Smooth muscle cell (in vitro differentiated cells): ENCODE measurements around the gene CDKN2B. TPM values are rescaled to one million over a fixed set of nuclear protein-coding genes. Genes with fewer than 3 reads are reported as not detected.

Experiments
- DNase-seq: peaks from one replicate; lab custom pipeline; 2025; ENCODE audit not compliant: unreplicated experiment; lab: John Stamatoyannopoulos, UW
- H2AFZ ChIP-seq: fragments of 200-600 bp; sonication (generic); 2 replicates; pipeline ENCODE4 v1.6.0; 2016; ENCODE audit warnings: antibody characterized with exemption, low read depth, mild to moderate bottlenecking
- H3F3A ChIP-seq: fragments of 200-600 bp; sonication (generic); 2 replicates; pipeline ENCODE4 v1.6.0; 2017; ENCODE audit warnings: antibody characterized with exemption, low read depth
- H3K27ac ChIP-seq: fragments of 200-600 bp; sonication (generic); 2 replicates; pipeline ENCODE4 v1.5.1; 2016; ENCODE audit warnings: low read depth, mild to moderate bottlenecking
- H3K27me3 ChIP-seq: fragments of 200-600 bp; sonication (generic); 2 replicates; pipeline ENCODE4 v1.6.1; 2016; ENCODE audit warnings: low read depth, mild to moderate bottlenecking
- H3K36me3 ChIP-seq: fragments of 200-600 bp; sonication (generic); 2 replicates; pipeline ENCODE4 v1.5.1; 2016; ENCODE audit warnings: low read depth
- H3K4me1 ChIP-seq: fragments of 200-600 bp; sonication (generic); 2 replicates; pipeline ENCODE4 v1.5.1; 2016; ENCODE audit warnings: low read depth
- H3K4me2 ChIP-seq: fragments of 200-600 bp; sonication (generic); 2 replicates; pipeline ENCODE4 v1.6.0; 2016; ENCODE audit warnings: mild to moderate bottlenecking
- H3K4me3 ChIP-seq: fragments of 200-600 bp; sonication (generic); 2 replicates; pipeline ENCODE4 v1.5.1; 2016; ENCODE audit warnings: mild to moderate bottlenecking
- H3K79me2 ChIP-seq: fragments of 200-600 bp; sonication (generic); 2 replicates; pipeline ENCODE4 v1.6.0; 2016; ENCODE audit warnings: low read depth, mild to moderate bottlenecking
- H3K9ac ChIP-seq: fragments of 200-600 bp; sonication (generic); 2 replicates; pipeline ENCODE4 v1.6.0; 2016; ENCODE audit warnings: low read depth
- H3K9me3 ChIP-seq: fragments of 200-600 bp; sonication (generic); replicated peaks from 2 replicates; pipeline ENCODE4 v1.5.1; 2016; ENCODE audit warnings: low read depth
- H4K20me1 ChIP-seq: fragments of 200-600 bp; sonication (generic); 2 replicates; pipeline ENCODE4 v1.6.0; 2016; ENCODE audit warnings: low read depth
- CTCF ChIP-seq: fragments of 200-600 bp; sonication (generic); IDR thresholded peaks from 2 replicates; pipeline ENCODE4 v1.5.1; 2017; ENCODE audit warnings: borderline replicate concordance, mild to moderate bottlenecking, antibody characterized with exemption; ENCODE audit not compliant: insufficient read depth, poor library complexity, severe bottlenecking
- WGBS: methylation state at CpG from one replicate; pipeline ENCODE4 v1.1.7; 2016; ENCODE audit warnings: low lambda C conversion rate; 5-methylcytosine and 5-hydroxymethylcytosine counted together
- polyA plus RNA-seq: library from polyadenylated mRNA; unstranded; fragments of >200 nt; fragmentation: Nextera tagmentation; extraction: Ambion mirVana; gene quantifications from 2 replicates; pipeline ENCODE4 v1.2.1, GENCODE V29; 2016
- total RNA-seq: library from RNA; depleted of rRNA; stranded (reverse); fragments of >200 nt; gene quantifications from 2 replicates; pipeline ENCODE4 v1.2.3, GENCODE V29; 2014

Gene CDKN2B
- total and polyA plus RNA-seq, 2 experiments from 2014 or later: 116 to 184 TPM

DNA sequence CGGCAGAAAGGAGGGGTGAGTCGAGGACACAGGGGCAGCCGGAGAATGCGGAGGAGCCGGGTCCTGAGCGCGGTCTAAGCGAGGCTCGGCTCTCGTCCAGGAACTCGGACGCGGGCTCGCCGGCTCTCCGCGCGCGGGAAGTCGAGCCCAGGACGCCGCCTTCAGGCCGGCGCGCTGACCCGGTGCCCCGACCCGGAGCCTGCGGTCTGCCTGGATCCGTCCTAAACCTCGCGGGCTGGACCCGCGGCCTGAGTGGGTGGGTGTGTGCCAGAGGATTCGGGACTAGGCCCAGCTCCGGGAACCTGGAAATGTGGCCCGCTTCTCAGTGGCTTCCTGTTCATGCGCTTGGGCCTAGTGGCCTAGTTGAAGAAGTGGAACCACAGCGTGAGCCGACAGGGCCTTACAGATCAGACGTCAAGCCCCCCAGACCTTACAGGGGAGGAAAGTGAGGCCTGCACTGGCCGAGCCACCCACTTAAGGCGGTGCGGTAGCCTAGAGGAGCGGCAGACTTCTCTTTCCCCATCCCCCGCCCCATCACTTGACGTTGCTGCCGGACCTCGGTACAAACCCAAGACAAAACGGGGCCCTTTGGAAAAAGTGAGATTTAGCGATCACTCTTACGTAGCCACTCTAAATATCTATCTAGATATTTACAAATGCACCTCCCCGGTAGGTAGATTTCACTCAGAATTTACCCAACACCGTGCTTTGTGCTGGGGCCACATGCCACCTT, 13.3 kb downstream of the CDKN2B start:
- Histone ChIP-seq H3K4me3 (peak overlapping the region; percentile 84), H4K20me1 (no peaks in the 10 kb centered on the region), H2AFZ (peak overlapping the region; percentile 89), H3K4me1 (peaks cover 16% of the 10 kb centered on the region), H3K79me2 (peaks cover 32% of the 10 kb centered on the region), H3K9me3 (no peaks in the 10 kb centered on the region), H3K27ac (peak overlapping the region; percentile 90), H3F3A (peaks cover 8% of the 10 kb centered on the region), H3K9ac (peak overlapping the region; percentile 89), H3K36me3 (no peaks in the 10 kb centered on the region), H3K27me3 (peaks cover 10% of the 10 kb centered on the region), H3K4me2 (peak overlapping the region; percentile 83)
- 8% methylated on average over 52 of the region's 54 CpGs for WGBS
- no peak for DNase-seq
- no peak for TF ChIP-seq CTCF

GRCh38 chr9:21995006-21995665, 14.0 kb downstream of the CDKN2B start:
- DNase-seq: no peak
- Histone ChIP-seq H3K27me3 (peaks cover 17% of the 10 kb centered on the region), H3K4me2 (peak overlapping the region; percentile 83), H3K9ac (peak overlapping the region; percentile 89), H3K36me3 (no peaks in the 10 kb centered on the region), H3F3A (peaks cover 8% of the 10 kb centered on the region), H2AFZ (peak overlapping the region; percentile 89), H4K20me1 (no peaks in the 10 kb centered on the region), H3K27ac (peak overlapping the region; percentile 90), H3K4me1 (peaks cover 16% of the 10 kb centered on the region), H3K79me2 (peaks cover 34% of the 10 kb centered on the region), H3K4me3 (peak overlapping the region; percentile 84), H3K9me3 (no peaks in the 10 kb centered on the region)
- no peak for TF ChIP-seq CTCF
- under 1% methylated on average over 36 of the region's 56 CpGs for WGBS

- Histone ChIP-seq H3K36me3 (no peaks in the 10 kb centered on the region), H3K4me1 (peaks cover 16% of the 10 kb centered on the region), H3K27me3 (peaks cover 22% of the 10 kb centered on the region), H3K27ac (peak within 1 kb of the TSS; percentile 90), H4K20me1 (no peaks in the 10 kb centered on the region), H3K79me2 (peaks cover 34% of the 10 kb centered on the region), H3K9ac (peak within 1 kb of the TSS; percentile 89), H3K4me3 (peak within 1 kb of the TSS; percentile 84), H3K9me3 (no peaks in the 10 kb centered on the region), H2AFZ (peak within 1 kb of the TSS; percentile 89), H3F3A (peaks cover 8% of the 10 kb centered on the region), H3K4me2 (peak within 1 kb of the TSS; percentile 83)
- DNase-seq: no peak
- peak; percentile 4 for TF ChIP-seq CTCF
- WGBS: under 1% methylated on average over 23 of the region's 43 CpGs
Measured at GRCh38 chr9:21994556-21995005, 14.5 kb downstream of the CDKN2B start, which contains the start of gene CDKN2B-AS1. Gene CDKN2B-AS1 (plus strand): TSS chr9:21994791.
